ENCODE data around the gene KLF6. TPM values are rescaled to one million over a fixed set of nuclear protein-coding genes. Genes with fewer than 3 reads are reported as not detected.

KLF6 gene
- total and polyA plus RNA-seq, 9 of the 15 experiments (the other 6 are each of a cell fraction or from before 2014, with no cell fraction given) = 3.2 to 23.9 (median 8.0) TPM

DNA sequence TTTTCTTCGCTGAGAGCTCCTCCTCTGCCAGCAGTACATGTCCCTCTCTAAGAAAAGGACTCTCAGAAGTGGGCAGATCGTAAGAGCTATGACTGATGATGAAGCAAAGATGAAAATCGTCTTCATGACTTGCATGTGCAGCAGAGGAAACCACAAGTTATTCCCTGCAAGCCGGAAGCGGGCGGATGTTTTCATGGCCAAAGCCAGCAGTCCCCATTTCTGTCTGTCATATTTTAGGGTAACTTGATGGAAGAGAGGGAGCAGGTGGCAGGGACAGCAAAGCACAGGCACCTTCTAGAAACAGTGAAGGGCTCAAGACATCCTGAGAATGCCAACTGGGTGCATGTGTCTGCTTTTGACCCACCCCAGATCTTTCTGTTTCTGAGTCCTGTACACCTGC, 19.9 kb downstream of the KLF6 start (continued):
- no peak for TF ChIP-seq ZKSCAN1 (IDR thresholded peaks at IDR 0.05; ENCODE audit: low read depth, low read length)
- TF ChIP-seq, protein P1, sequence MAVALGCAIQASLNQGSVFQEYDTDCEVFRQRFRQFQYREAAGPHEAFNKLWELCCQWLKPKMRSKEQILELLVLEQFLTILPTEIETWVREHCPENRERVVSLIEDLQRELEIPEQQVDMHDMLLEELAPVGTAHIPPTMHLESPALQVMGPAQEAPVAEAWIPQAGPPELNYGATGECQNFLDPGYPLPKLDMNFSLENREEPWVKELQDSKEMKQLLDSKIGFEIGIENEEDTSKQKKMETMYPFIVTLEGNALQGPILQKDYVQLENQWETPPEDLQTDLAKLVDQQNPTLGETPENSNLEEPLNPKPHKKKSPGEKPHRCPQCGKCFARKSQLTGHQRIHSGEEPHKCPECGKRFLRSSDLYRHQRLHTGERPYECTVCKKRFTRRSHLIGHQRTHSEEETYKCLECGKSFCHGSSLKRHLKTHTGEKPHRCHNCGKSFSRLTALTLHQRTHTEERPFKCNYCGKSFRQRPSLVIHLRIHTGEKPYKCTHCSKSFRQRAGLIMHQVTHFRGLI (CRISPR knock-in tag; IDR thresholded peaks at IDR 0.05) = no peak
- no peak for TF ChIP-seq HNRNPK (IDR thresholded peaks at IDR 0.05; ENCODE audit: low read depth, low read length, poor library complexity, severe bottlenecking)
- TF ChIP-seq, protein P2, sequence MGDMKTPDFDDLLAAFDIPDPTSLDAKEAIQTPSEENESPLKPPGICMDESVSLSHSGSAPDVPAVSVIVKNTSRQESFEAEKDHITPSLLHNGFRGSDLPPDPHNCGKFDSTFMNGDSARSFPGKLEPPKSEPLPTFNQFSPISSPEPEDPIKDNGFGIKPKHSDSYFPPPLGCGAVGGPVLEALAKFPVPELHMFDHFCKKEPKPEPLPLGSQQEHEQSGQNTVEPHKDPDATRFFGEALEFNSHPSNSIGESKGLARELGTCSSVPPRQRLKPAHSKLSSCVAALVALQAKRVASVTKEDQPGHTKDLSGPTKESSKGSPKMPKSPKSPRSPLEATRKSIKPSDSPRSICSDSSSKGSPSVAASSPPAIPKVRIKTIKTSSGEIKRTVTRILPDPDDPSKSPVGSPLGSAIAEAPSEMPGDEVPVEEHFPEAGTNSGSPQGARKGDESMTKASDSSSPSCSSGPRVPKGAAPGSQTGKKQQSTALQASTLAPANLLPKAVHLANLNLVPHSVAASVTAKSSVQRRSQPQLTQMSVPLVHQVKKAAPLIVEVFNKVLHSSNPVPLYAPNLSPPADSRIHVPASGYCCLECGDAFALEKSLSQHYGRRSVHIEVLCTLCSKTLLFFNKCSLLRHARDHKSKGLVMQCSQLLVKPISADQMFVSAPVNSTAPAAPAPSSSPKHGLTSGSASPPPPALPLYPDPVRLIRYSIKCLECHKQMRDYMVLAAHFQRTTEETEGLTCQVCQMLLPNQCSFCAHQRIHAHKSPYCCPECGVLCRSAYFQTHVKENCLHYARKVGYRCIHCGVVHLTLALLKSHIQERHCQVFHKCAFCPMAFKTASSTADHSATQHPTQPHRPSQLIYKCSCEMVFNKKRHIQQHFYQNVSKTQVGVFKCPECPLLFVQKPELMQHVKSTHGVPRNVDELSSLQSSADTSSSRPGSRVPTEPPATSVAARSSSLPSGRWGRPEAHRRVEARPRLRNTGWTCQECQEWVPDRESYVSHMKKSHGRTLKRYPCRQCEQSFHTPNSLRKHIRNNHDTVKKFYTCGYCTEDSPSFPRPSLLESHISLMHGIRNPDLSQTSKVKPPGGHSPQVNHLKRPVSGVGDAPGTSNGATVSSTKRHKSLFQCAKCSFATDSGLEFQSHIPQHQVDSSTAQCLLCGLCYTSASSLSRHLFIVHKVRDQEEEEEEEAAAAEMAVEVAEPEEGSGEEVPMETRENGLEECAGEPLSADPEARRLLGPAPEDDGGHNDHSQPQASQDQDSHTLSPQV (IDR thresholded peaks at IDR 0.05) = peak; percentile 53
- TF ChIP-seq RBM25 (IDR thresholded peaks at IDR 0.05; ENCODE audit: low read depth, low read length, severe bottlenecking) = no peak
- TF ChIP-seq, protein P3, sequence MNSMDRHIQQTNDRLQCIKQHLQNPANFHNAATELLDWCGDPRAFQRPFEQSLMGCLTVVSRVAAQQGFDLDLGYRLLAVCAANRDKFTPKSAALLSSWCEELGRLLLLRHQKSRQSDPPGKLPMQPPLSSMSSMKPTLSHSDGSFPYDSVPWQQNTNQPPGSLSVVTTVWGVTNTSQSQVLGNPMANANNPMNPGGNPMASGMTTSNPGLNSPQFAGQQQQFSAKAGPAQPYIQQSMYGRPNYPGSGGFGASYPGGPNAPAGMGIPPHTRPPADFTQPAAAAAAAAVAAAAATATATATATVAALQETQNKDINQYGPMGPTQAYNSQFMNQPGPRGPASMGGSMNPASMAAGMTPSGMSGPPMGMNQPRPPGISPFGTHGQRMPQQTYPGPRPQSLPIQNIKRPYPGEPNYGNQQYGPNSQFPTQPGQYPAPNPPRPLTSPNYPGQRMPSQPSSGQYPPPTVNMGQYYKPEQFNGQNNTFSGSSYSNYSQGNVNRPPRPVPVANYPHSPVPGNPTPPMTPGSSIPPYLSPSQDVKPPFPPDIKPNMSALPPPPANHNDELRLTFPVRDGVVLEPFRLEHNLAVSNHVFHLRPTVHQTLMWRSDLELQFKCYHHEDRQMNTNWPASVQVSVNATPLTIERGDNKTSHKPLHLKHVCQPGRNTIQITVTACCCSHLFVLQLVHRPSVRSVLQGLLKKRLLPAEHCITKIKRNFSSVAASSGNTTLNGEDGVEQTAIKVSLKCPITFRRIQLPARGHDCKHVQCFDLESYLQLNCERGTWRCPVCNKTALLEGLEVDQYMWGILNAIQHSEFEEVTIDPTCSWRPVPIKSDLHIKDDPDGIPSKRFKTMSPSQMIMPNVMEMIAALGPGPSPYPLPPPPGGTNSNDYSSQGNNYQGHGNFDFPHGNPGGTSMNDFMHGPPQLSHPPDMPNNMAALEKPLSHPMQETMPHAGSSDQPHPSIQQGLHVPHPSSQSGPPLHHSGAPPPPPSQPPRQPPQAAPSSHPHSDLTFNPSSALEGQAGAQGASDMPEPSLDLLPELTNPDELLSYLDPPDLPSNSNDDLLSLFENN (IDR thresholded peaks at IDR 0.05; ENCODE audit: low read depth in 2 of 2, low read length in 2 of 2) = no peak
- peak; percentile 32; the same call in 1 of the 2 replicates for TF ChIP-seq RNF2 (IDR thresholded peaks at IDR 0.05)
- TF ChIP-seq MYNN (IDR thresholded peaks at IDR 0.05) = no peak
- TF ChIP-seq MYNN (CRISPR knock-in tag; IDR thresholded peaks at IDR 0.05) = no peak
- TF ChIP-seq, protein P4, sequence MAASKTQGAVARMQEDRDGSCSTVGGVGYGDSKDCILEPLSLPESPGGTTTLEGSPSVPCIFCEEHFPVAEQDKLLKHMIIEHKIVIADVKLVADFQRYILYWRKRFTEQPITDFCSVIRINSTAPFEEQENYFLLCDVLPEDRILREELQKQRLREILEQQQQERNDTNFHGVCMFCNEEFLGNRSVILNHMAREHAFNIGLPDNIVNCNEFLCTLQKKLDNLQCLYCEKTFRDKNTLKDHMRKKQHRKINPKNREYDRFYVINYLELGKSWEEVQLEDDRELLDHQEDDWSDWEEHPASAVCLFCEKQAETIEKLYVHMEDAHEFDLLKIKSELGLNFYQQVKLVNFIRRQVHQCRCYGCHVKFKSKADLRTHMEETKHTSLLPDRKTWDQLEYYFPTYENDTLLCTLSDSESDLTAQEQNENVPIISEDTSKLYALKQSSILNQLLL (CRISPR knock-in tag; IDR thresholded peaks at IDR 0.05; ENCODE audit: borderline replicate concordance) = no peak
- no peak for TF ChIP-seq KLF6 (CRISPR knock-in tag; IDR thresholded peaks at IDR 0.05; ENCODE audit: borderline replicate concordance)
- no peak for TF ChIP-seq BRCA1 (IDR thresholded peaks at IDR 0.05)
- no peak for TF ChIP-seq BRCA1 (CRISPR knock-in tag; IDR thresholded peaks at IDR 0.05)
- no peak for TF ChIP-seq ZNF444 (CRISPR knock-in tag; IDR thresholded peaks at IDR 0.05)
- peak; percentile 58; the same call in 1 of the 2 replicates for TF ChIP-seq HDAC2 (IDR thresholded peaks at IDR 0.05)
- no peak for TF ChIP-seq NFIC (IDR thresholded peaks at IDR 0.05)
- TF ChIP-seq SMARCA4 (IDR thresholded peaks at IDR 0.05) = peak; percentile 71
- 0 out of 4 replicates have a peak, but pooled peaks of 1 of the 2 experiments have one; percentile 19 for TF ChIP-seq TBL1XR1 (IDR thresholded peaks at IDR 0.05; ENCODE audit: low read length in 2 of 2)
- no peak for TF ChIP-seq MXI1 (IDR thresholded peaks at IDR 0.05; ENCODE audit: low read depth, low read length)
- TF ChIP-seq ARHGAP35 (IDR thresholded peaks at IDR 0.05; ENCODE audit: partially characterized antibody) = no peak
- no peak for TF ChIP-seq NR3C1 (CRISPR knock-in tag; IDR thresholded peaks at IDR 0.05)

Measured in K562 (cell line).